GM20431 (cell line): ENCODE measurements around the gene RPL36AL.
"Not testable (repeated sequence)": the region's sequence is repeated elsewhere in the genome, so short reads cannot be mapped to it uniquely, and the experiment has no call there.

ENCODE experiments used
- in situ Hi-C: fragments of 300-500 bp; cut with MseI, MboI; formaldehyde crosslinking; loops from one replicate; pipeline ENCODE4 v1.15.0; 2020; ENCODE audit warnings: low sequenced_read_pairs; ENCODE audit not compliant: unreplicated experiment

RPL36AL gene

DNA sequence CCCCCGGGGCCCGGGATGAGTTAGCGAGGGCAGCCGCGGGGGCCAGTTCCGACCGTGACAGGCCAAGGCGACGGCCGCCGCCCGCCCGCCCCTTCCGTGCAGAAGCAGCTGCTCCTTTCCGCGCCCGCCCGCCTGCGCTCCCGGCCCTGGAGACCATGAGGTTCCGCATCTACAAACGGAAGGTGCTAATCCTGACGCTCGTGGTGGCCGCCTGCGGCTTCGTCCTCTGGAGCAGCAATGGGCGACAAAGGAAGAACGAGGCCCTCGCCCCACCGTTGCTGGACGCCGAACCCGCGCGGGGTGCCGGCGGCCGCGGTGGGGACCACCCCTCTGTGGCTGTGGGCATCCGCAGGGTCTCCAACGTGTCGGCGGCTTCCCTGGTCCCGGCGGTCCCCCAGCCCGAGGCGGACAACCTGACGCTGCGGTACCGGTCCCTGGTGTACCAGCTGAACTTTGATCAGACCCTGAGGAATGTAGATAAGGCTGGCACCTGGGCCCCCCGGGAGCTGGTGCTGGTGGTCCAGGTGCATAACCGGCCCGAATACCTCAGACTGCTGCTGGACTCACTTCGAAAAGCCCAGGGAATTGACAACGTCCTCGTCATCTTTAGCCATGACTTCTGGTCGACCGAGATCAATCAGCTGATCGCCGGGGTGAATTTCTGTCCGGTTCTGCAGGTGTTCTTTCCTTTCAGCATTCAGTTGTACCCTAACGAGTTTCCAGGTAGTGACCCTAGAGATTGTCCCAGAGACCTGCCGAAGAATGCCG, 872 bp upstream of the RPL36AL start:
- in situ Hi-C loops: no loop called here

DNA sequence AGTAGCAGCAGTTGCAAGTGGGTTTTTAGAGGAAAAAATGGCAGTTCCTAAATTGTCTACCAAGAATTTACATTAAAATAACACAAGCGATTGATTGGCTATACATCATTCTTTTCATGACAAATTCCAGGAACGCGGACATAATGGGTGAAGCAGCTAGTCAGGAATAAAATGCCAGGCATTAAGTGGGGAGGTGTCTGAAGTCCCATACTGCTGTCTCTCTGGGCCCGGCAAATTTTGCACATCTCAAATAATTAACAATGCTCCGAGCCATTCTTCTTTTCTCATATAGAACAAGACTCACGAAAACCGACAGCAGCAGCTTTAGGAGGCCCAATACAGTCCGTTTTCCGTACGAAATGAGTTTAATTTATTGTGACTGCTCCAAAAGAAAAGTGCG, 696 bp downstream of the RPL36AL start:
- in situ Hi-C loops: no loop called here

DNA sequence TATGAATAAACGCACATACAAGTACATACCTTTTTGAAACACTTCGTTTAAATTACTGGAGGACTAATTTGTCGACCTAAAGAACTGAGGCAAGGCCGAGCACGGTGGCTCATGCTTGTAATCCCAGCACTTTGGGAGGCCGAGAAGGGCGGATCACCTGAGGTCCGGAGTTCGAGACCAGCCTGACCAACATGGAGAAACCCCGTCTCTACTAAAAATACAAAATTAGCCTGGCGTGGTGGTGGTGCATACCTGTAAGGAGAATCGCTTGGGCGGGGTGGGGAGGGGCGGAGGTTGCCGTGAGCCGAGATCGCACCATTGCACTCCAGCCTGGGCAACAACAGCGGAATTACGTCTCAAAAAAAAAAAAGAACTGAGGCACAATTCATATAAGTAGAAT, 1.2 kb downstream of the RPL36AL start:
- in situ Hi-C loops: not testable (repeated sequence)

DNA sequence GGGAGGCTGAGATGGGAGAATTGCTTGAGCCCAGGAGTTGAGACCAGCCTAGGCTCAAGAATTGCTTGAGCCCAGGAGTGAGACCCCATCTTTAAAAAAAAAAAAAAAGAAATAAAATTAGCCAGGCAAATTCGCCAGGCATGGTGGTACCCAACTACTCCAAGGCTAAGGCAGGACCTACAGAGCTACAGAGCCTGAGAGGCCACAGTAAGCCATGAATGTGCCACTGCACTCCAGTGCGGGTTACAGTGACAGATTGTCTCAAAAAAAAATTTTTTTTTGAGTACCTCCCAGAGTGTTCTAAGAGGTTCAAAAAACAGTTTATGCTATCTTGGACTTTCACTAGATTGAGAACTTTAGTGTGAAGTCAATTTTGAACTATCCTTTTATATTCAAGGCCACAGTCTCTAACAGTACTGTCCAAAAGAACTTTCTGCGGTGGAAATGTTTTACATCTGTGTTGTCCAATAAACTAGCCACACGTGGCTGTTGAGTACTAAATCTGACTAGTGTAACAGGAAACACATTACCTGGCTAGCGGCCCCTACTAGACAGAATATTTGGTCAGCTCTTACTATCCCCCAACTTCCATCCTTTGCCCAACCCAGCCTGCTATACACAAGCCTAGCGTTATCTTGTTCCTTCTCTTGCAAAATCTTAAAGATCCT, 2.4 kb downstream of the RPL36AL start:
- in situ Hi-C loops: no loop called here

DNA sequence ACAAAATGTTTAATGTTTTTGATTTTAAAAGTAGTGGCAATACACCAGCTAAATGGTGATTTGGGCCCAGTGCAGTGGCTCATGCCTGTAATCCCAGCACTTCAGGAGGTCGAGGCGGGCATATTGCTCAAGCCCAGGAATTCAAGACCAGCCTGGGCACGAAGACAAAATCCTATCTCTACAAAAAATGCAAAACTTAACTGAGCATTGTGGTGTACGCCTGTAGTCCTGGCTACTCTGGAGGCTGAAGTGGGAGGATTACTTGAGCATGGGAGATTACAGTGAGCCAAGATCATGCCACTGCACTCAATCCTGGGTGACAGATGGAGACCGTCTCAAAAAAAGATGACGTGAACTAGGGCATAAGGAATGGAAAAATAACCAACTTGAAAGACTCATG, 4.7 kb downstream of the RPL36AL start:
- in situ Hi-C loops: no loop called here

DNA sequence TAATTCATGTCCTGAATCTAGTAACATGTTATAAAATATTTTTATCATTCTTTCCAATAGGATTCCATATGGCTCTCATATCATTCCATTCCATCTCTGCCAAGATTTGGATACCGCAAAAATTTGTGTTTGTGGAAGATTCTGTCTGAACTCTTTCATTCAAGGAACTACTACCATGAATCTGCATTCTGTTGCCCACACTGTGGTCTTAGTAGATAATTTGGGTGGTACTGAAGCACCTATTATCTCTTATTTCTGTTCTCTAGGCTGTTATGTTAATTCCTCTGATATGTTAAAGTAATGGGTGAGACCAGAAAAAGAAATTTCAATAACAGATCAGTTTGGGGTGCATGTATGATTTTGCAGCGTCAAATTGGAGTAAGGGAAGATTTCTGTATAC, 6.2 kb downstream of the RPL36AL start:
- in situ Hi-C loops: no loop called here

DNA sequence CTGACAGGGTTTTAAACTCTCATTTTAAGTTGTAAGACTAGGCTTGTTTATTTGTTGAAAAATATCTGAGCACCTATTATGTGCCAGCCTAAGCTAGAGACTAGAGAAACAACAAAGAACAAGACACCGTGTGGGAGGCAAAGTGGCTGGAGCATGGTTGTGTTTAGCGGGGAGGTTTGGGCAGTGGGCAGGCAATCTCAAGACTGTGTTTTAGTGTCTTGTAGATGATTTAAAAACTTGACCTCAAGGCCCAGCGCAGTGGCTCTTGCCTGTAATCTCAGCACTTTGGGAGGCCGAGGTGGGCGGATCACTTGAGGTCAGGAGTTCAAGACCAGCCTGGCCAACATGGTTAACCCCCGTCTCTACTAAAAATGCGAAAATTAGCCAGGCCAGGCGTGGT, 7.8 kb downstream of the RPL36AL start:
- in situ Hi-C loops: no loop called here

DNA sequence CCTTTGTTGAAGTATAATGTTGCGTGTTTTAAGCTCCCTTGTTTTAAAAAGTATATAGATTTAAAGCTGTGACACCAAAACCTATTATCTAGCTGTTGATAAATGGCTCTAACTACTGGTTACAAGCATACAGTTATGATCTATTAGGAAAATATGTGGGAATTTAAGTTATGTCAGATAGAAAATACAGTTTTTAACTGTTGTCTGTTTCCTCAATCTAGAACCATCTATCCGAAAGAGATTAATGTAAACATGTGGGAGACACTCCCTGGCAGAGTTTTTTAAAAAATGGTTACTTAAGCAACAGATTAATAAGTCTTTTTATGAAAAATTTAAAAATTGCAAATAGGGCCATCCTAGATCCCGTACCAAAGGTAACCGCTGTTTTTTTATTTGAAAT, 8.2 kb downstream of the RPL36AL start:
- in situ Hi-C loops: no loop called here

DNA sequence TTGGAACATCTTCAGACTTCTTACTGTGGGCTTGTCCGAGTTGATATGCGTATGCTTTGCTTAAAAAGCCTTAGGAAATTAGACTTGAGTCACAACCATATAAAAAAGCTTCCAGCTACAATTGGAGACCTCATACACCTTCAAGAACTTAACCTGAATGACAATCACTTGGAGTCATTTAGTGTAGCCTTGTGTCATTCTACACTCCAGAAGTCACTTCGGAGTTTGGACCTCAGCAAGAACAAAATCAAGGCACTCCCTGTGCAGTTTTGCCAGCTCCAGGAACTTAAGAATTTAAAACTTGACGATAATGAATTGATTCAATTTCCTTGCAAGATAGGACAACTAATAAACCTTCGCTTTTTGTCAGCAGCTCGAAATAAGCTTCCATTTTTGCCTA, 12.8 kb downstream of the RPL36AL start:
- in situ Hi-C loops: no loop called here

DNA sequence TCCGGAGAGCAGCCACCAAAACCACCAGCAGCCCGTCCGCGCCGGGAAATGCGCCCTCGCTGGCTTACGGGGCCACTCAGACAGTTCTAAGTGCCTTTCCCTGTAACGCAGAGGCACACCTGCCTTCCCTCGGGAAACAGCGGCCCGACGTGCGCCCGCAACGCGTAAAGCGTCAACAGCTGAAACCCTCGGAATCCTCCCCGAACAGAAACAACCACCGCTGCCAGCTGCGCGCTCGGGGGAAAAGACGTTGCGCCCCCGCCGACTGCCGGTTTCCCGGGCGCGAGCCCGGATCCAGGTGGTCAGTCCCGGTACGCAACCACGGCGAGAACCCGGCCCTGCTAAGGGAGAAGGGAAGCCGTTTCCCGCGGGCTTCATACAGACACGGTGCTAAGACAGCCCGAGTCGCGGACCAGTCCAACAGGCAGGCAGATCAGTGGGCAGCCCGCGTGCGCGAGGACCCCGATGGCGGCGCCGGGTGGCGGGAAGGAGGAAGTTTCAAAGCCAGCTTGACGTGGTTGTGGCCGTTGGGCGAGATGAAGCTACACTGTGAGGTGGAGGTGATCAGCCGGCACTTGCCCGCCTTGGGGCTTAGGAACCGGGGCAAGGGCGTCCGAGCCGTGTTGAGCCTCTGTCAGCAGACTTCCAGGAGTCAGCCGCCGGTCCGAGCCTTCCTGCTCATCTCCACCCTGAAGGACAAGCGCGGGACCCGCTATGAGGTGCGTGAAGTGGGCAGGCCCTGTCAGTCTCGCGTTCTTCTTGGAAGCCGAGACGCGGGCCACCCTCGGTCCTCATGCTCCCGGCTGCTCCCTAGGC, 21.7 kb downstream of the RPL36AL start, which contains the start of gene LRR1:
TSS of gene LRR1 (plus strand) at position 456 of the 816 bp plus-strand sequence. CDS start at position 537, 81 bp downstream.
- in situ Hi-C loops: no loop called here

DNA sequence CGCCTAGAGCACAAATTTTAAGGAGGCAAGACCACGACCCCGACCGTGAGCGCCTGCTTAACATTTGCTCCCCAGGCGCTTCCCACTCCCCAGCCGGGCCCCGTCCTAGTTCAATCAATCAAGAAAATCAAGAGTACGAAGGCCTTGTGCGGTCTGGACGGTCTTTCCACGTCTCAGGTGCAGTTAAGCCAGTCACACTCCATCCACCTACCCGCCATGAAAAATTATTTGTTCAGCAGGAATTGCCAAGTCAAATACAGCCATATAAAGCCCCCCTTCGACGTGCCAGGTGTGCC, 22.3 kb downstream of the RPL36AL start:
- in situ Hi-C loops: no loop called here

DNA sequence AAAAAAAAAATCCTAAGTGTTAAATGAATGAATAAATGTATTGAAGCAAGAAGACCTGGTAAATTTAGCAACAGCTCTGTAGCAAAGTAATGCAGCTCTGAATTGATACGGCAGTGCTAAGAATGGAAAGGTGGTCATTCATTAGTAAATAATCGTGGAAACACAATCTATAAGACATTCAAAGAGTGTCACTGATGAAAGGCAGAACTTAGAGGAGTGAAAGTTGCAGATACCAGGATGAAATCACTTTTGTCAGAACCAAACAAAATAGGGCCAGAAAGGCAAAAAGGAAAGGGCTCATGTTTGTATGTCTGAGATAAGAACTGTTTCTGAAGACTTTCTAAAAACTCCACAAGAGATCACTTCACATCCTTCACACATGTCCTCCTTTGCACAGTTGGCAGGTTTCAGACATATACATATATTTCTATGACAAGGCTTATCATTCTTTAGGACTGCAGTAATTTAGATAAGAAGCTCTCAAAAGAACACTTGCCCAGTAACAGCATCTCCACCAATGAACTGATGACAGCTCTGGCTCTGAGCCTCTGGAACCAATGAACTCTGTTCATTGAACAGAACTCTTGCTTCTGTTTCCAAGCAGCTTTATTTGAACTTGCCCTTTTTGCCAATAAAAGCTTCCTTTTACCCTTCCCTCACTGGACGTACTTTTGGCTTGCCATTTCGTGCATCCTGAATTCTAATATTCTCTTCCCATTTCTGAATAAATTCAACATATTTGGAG, 25.9 kb downstream of the RPL36AL start:
- in situ Hi-C loops: no loop called here

DNA sequence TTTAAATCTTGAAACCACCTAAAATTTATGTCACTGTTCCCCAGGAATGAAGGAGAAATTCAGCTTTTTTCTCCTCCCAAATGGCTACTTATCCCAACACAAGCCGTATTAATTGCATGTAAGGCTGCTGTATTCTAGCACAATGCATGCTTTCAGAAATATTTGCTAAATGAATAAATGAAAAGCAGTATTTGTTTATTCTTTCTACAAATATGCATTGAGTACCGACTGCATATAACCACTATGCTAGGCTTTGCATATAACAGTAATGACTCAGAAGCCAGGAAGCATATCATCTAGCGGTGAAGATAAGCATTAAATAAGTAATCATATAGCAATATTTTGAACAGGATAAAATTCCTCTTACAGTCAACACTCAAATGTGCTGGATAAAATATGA, 27.4 kb downstream of the RPL36AL start:
- in situ Hi-C loops: no loop called here

DNA sequence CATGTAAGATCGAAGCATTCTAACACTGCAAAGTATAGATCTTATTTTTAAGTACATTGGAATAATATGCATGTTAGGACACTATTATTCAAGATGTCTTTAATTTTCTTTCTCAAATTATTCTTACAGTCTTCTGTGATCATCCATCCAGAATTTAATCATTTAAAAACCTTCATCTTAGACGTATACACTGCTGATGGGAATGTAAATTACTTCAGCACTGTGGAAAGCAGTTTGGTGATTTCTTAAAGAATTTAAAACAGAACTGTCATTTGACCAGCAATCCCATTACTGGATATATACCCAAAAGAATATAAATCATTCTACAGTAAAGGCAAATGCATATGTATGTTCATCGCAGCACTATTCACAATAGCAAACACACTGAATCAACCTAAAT, 31.0 kb downstream of the RPL36AL start:
- in situ Hi-C loops: no loop called here

DNA sequence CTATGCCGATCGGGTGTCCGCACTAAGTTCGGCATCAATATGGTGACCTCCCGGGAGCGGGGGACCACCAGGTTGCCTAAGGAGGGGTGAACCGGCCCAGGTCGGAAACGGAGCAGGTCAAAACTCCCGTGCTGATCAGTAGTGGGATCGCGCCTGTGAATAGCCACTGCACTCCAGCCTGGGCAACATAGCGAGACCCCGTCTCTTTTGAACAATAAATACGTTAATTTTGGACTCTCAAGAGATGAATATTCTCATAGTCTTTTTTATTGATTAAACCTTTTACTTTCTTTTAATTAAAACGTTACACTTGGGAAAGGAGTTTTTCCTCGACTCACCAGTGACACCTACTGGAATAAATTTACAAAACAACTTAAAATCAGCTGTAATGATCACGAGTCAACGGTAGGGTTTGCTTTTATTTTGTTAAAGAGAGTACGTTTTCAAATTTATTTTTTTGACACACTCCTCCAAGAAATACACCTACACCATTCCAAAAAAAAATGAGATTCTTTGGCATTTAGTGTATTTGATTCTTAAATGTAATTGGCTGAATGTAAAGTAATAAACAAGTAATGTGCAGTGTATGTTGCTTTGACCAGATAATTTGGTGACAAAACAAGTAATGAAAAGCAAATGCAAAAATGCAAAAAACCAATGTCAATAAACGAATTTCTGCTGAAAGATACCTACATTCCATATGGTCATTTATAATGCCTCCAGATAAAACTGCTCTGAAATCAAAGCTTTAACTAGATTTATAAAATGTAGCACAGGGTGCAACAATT, 33.6 kb downstream of the RPL36AL start:
- in situ Hi-C loops: no loop called here

DNA sequence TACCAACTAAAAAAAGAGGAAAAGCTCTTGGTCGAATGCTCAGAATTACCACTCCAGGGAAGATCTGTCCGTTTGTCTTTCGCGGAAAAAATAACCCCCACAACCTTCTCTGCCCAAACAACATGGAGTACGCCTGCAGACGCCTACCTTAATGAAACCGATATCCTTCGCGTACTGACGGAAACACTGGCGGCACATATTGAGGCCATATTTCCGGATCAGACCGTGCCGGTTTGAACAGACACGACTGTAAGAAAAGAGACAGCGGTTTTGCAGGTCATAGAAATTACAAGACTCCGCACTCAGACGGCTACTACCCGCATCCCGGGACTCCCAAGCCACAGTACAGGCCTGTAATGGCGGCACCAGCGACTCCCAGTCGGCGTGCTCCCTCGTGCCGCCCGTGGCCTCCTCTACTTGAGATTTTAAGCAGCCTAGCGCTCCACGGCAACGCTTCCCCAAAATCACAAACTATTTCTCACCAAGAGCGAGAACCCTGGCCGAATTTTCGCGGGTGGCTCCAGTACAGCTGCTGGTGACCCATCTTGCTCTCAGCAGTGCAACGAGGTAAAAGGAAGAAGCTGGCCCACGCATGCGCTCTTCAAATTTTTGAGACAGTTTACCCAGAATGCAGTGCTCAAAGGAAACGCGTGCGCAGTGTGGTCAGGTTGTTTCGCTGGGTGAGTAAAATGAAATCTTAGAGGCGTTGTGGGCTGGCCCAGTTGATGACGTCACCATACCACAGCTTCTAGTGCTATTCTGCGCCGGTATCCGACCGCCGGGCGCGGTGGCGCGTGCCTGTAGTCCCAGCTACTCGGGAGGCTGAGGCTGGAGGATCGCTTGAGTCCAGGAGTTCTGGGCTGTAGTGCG, 34.4 kb downstream of the RPL36AL start, which contains the start of gene RPS29:
TSS of gene RPS29 (minus strand) at position 578 of the 870 bp plus-strand sequence. CDS start at position 544, 34 bp downstream.
- in situ Hi-C loops: no loop called here

DNA sequence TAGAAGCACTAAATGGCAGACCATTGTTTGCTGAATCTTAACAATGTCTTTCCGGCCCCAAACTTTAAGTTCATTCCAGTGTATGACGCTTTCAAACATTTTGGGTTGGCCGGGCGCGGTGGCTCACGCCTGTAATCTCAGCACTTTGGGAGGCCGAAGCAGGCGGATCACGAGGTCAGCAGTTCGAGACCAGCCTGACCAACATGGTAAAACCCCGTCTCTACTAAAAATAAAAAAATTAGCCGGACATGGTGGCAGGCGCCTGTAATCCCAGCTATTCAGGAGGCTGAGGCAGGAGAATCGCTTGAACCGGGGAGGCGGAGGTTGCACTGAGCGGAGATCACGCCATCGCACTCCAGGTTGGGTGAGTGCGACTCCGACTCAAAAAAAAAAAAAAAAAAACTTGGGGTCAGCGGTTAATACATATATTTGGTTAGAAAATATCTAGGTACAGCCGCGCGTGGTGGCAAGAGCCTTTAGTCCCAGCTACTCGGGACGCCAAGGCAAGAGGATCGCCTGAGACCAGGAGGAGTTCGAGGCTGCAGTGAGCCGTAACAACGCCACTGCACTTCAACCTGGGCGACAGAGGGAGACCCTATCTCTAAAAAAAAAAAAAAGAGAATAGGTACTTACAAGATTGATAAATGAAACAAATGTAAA, 35.3 kb downstream of the RPL36AL start:
- in situ Hi-C loops: not testable (repeated sequence)

DNA sequence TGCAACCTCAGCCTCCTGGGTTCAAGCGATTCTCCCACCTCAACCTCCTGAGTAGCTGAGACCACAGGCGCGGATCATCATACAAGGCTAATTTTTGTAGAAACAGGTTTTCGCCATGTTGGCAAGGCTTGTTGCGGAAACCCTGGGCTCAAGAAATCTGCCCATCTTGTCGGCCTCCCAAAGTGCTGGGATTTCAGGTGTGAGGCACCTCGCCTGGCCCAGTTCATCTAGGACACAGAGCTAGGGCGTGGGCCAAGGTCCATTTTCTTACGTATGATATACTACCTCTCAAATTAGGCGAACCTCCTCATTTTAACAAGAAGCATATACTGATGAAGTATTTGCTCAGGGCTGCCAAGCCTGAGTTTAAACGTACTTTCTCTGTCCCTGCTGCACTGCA, 36.4 kb downstream of the RPL36AL start:
- in situ Hi-C loops: no loop called here
